OCI-LY1 (cell line): Measurements from ENCODE around the gene CTU1.

Source experiments
- CTCF ChIP-seq: fragments of 200-600 bp; sonication (generic), shearing (Covaris generic); IDR thresholded peaks from 2 replicates; pipeline ENCODE4 v1.5.1; 2017; ENCODE audit warnings: mild to moderate bottlenecking, antibody characterized with exemption, low read length, moderate library complexity, mixed read lengths
- EZH2 ChIP-seq: fragments of 200-600 bp; sonication (generic), shearing (Covaris generic); IDR thresholded peaks from 2 replicates; pipeline ENCODE4 v1.8.0; 2017; ENCODE audit warnings: borderline replicate concordance, mixed run types, mild to moderate bottlenecking, antibody characterized with exemption, low read length, moderate library complexity, mixed read lengths

GRCh38 chr19:51094696-51095279 lies 13.4 kb downstream of the CTU1 start:
- peak; percentile 65 for TF ChIP-seq CTCF
- no peak for TF ChIP-seq EZH2
